Endothelial cell (in vitro differentiated cells): ENCODE results near the gene GHITM. TPM values are rescaled to one million over a fixed set of nuclear protein-coding genes. Genes with fewer than 3 reads are reported as not detected.
"Not testable (repeated sequence)": the region's sequence is repeated elsewhere in the genome, so short reads cannot be mapped to it uniquely, and the experiment has no call there.

ENCODE experiments used
- DNase-seq: peaks from one replicate; pipeline ENCODE4 v3.0.0; 2021; ENCODE audit warnings: low spot score
- H3K27ac Mint-ChIP-seq: one replicate; pipeline ENCODE4 v1.8.0; 2021; ENCODE audit warnings: mixed read lengths, inconsistent platforms; ENCODE audit not compliant: unreplicated experiment
- H3K27me3 Mint-ChIP-seq: one replicate; pipeline ENCODE4 v1.8.0; 2021; ENCODE audit warnings: mild to moderate bottlenecking, moderate library complexity, mixed read lengths, inconsistent platforms; ENCODE audit not compliant: unreplicated experiment
- H3K36me3 Mint-ChIP-seq: one replicate; pipeline ENCODE4 v1.8.0; 2021; ENCODE audit warnings: mild to moderate bottlenecking, low read depth, mixed read lengths, inconsistent platforms; ENCODE audit not compliant: unreplicated experiment
- H3K4me1 Mint-ChIP-seq: one replicate; pipeline ENCODE4 v1.8.0; 2021; ENCODE audit warnings: mild to moderate bottlenecking, mixed read lengths, inconsistent platforms; ENCODE audit not compliant: unreplicated experiment
- H3K4me3 Mint-ChIP-seq: one replicate; pipeline ENCODE4 v1.8.0; 2021; ENCODE audit warnings: mild to moderate bottlenecking, mixed read lengths, inconsistent platforms; ENCODE audit not compliant: unreplicated experiment
- H3K9me3 Mint-ChIP-seq: one replicate; pipeline ENCODE4 v1.8.0; 2021; ENCODE audit warnings: mixed read lengths, inconsistent platforms; ENCODE audit not compliant: unreplicated experiment
- CTCF ChIP-seq: fragments of 200-600 bp; sonication (generic); IDR thresholded peaks from one replicate; pipeline ENCODE4 v1.5.0; 2021; ENCODE audit warnings: antibody characterized with exemption; ENCODE audit not compliant: unreplicated experiment
- total RNA-seq: library from RNA; stranded (reverse); fragmentation: NEBNext Ultra II Directional; extraction: Animal tissue kit (Norgen Biotek cat#: 25700); gene quantifications from one replicate; pipeline ENCODE4 v1.2.1, GENCODE V29; 2021; ENCODE audit not compliant: unreplicated experiment

Gene GHITM
- total RNA-seq, 1 donor from 2014 or later, result 97.8 TPM

DNA sequence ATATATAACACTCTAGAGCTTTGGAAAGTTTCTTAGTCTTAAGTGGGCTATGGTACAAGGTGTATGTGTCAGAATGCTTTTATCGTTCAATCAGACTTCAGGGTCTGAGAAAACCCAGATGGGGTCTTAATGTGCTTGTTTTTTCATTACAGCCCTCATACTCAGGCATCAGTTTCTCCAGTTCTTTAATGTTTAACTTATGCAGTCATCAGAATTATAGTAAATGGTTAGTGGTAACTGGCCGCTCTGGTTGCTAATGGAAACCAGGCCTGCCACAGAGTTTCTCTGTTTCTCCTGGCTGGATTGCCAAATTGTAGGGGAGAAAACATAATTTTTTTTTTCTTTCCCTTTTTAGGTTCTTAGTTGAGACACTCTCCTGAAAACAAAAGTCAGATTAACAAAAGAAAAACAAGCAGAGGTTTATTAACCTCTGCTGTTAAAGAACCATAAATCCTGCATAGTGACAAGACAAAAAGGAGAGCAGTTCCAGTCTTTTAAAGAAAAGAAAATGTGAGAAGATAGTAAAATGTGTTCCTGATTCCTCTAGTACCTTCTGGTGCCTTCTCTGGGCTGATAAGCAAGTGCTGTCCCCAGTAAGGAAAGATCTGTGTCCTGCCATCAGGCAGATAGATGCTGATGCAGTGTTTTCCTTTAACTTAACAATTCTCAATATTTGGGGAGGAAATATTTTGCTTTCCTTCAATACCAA lies 21.5 kb upstream of the GHITM start:
- no peak for TF ChIP-seq CTCF
- H3K27me3 Mint-ChIP-seq, result peaks cover 3% of the 10 kb centered on the region
- no peak for DNase-seq
- no peak overlapping the region for H3K27ac Mint-ChIP-seq
- no peaks in the 10 kb centered on the region for H3K36me3 Mint-ChIP-seq
- no peaks in the 10 kb centered on the region for H3K9me3 Mint-ChIP-seq
- no peak overlapping the region for H3K4me3 Mint-ChIP-seq
- no peaks in the 10 kb centered on the region for H3K4me1 Mint-ChIP-seq

GRCh38 chr10:84118395-84119006 lies 20.8 kb upstream of the GHITM start:
- no peaks in the 10 kb centered on the region for H3K36me3 Mint-ChIP-seq
- no peak for TF ChIP-seq CTCF
- no peak overlapping the region for H3K4me3 Mint-ChIP-seq
- no peak for DNase-seq
- H3K4me1 Mint-ChIP-seq, result no peaks in the 10 kb centered on the region
- H3K9me3 Mint-ChIP-seq, result no peaks in the 10 kb centered on the region
- peaks cover 3% of the 10 kb centered on the region for H3K27me3 Mint-ChIP-seq
- no peak overlapping the region for H3K27ac Mint-ChIP-seq

DNA sequence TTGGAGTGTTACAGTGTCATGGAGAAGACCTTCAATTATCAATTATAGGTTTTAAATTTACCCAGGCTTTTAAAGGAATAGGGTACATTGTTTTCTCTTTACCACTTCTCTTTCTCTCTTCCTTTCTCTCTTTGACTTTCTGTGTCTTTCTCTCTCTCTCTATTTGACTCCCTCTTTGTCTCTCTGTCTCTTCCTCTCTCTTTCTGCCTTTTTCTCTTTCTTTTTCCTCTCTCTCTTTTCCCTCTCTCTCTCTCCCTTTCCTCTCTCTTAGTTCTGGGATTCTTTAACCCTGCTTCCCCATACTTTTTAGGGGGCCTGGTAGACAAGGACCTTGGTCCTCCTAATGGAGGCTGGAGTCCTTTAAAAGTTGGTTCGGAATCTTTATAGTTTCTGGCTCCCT lies 15.9 kb upstream of the GHITM start:
- H3K4me1 Mint-ChIP-seq, result no peaks in the 10 kb centered on the region
- H3K27ac Mint-ChIP-seq, result peak overlapping the region; percentile 20
- H3K36me3 Mint-ChIP-seq, result no peaks in the 10 kb centered on the region
- no peak for DNase-seq
- no peak for TF ChIP-seq CTCF
- peaks cover 7% of the 10 kb centered on the region for H3K9me3 Mint-ChIP-seq
- H3K27me3 Mint-ChIP-seq, result peaks cover 6% of the 10 kb centered on the region
- H3K4me3 Mint-ChIP-seq, result no peak overlapping the region

DNA sequence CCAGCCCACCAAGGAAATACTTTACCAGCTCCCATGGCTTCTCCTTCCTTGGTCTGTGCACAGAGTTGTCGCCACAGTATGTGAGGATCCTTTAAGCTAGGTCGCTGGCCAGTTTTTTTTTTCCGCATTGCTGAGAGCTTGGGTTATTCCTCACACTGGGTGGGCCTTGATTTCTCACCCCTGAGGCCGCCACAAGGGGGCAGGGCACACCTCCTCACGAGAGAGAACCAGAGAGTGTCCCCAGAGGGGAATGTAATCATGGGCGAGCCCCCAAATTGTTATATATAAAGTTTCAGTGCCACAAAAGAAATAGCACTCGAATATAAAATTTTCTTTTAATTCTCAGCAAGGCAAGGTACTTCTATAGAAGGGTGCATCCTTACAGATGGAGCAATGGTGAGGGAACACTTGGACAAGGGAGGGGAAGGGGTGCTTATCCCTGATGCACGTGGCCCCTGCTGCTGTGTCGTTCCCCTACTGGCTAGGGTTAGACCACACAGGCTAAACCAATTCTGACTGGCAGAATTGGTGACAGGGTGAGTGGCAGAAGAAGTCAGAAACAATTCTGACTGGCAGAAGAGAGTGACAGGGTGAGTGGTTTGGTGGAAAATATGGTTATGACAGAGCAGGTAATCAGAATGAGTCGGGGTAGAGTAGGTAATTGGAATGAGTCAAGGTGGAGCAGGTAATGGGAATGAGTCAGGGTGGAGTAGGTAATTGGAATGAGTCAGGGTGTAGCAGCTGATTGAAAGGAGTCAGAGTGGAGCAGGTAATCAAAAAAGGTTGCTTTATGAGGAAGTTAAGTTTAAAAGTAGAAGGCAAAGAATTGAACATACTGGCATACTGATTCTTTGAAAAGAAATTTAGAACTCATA lies 13.2 kb upstream of the GHITM start:
- H3K27ac Mint-ChIP-seq, H3K4me1 Mint-ChIP-seq, H3K36me3 Mint-ChIP-seq, DNase-seq, H3K27me3 Mint-ChIP-seq: not testable (repeated sequence)
- peak overlapping the region; percentile 60 for H3K4me3 Mint-ChIP-seq
- peaks cover 10% of the 10 kb centered on the region for H3K9me3 Mint-ChIP-seq
- TF ChIP-seq CTCF, result peak; percentile 10
